ENCODE measurements around the gene TMUB1.

TMUB1 gene

GRCh38 chr7:151039850-151040548, 43.3 kb downstream of the TMUB1 start:
- H3K9ac ChIP-seq (ENCODE audit: low read length), result no peak overlapping the region
- H3K4me3 ChIP-seq (ENCODE audit: insufficient read depth, low read length, poor library complexity, severe bottlenecking), result no peak overlapping the region
- H2AFZ ChIP-seq (ENCODE audit: low read depth, low read length, severe bottlenecking), result no peak overlapping the region
- H4K20me1 ChIP-seq (ENCODE audit: low read depth, low read length), result no peaks in the 10 kb centered on the region
- no peak for TF ChIP-seq EZH2phosphoT487 (conservative IDR thresholded peaks at IDR 0.05; ENCODE audit: low read length)
- TF ChIP-seq, protein P1, sequence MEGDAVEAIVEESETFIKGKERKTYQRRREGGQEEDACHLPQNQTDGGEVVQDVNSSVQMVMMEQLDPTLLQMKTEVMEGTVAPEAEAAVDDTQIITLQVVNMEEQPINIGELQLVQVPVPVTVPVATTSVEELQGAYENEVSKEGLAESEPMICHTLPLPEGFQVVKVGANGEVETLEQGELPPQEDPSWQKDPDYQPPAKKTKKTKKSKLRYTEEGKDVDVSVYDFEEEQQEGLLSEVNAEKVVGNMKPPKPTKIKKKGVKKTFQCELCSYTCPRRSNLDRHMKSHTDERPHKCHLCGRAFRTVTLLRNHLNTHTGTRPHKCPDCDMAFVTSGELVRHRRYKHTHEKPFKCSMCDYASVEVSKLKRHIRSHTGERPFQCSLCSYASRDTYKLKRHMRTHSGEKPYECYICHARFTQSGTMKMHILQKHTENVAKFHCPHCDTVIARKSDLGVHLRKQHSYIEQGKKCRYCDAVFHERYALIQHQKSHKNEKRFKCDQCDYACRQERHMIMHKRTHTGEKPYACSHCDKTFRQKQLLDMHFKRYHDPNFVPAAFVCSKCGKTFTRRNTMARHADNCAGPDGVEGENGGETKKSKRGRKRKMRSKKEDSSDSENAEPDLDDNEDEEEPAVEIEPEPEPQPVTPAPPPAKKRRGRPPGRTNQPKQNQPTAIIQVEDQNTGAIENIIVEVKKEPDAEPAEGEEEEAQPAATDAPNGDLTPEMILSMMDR (IDR thresholded peaks at IDR 0.05; ENCODE audit: insufficient read depth, low read length, poor library complexity, severe bottlenecking), result no peak
- H3K4me2 ChIP-seq (ENCODE audit: low read depth, low read length, poor library complexity, severe bottlenecking), result no peak overlapping the region
- no peaks in the 10 kb centered on the region for H3K9me3 ChIP-seq (ENCODE audit: insufficient read depth, low read length)
- no peak overlapping the region for H3K27ac ChIP-seq (ENCODE audit: low read depth, low read length)
- H3K27me3 ChIP-seq (ENCODE audit: low read length), result no peaks in the 10 kb centered on the region
- no peaks in the 10 kb centered on the region for H3F3A ChIP-seq (ENCODE audit: insufficient read depth)
- H3K9me2 ChIP-seq (replicated peaks; ENCODE audit: insufficient read depth, low read length), result no peaks in the 10 kb centered on the region
- H3K79me2 ChIP-seq (ENCODE audit: insufficient read depth, low read length), result no peaks in the 10 kb centered on the region
- H3K36me3 ChIP-seq (ENCODE audit: low read length), result no peaks in the 10 kb centered on the region

- no peak for TF ChIP-seq EZH2phosphoT487 (conservative IDR thresholded peaks at IDR 0.05; ENCODE audit: low read length)
- TF ChIP-seq, protein P1 (IDR thresholded peaks at IDR 0.05; ENCODE audit: insufficient read depth, low read length, poor library complexity, severe bottlenecking), result no peak
- Histone ChIP-seq H3K79me2 (ENCODE audit: insufficient read depth, low read length) (no peaks in the 10 kb centered on the region), H3K9me3 (ENCODE audit: insufficient read depth, low read length) (no peaks in the 10 kb centered on the region), H3K27me3 (ENCODE audit: low read length) (no peaks in the 10 kb centered on the region), H3K36me3 (ENCODE audit: low read length) (no peaks in the 10 kb centered on the region), H4K20me1 (ENCODE audit: low read depth, low read length) (no peaks in the 10 kb centered on the region), H3K9ac (ENCODE audit: low read length) (no peak overlapping the region), H3K27ac (ENCODE audit: low read depth, low read length) (no peak overlapping the region), H3K4me2 (ENCODE audit: low read depth, low read length, poor library complexity, severe bottlenecking) (no peak overlapping the region), H3K4me3 (ENCODE audit: insufficient read depth, low read length, poor library complexity, severe bottlenecking) (no peak overlapping the region), H3K9me2 (replicated peaks; ENCODE audit: insufficient read depth, low read length) (no peaks in the 10 kb centered on the region), H2AFZ (ENCODE audit: low read depth, low read length, severe bottlenecking) (no peak overlapping the region), H3F3A (ENCODE audit: insufficient read depth) (no peaks in the 10 kb centered on the region)
Observed at GRCh38 chr7:151038951-151039849, 44.1 kb downstream of the TMUB1 start.

- Histone ChIP-seq H3F3A (ENCODE audit: insufficient read depth) (no peaks in the 10 kb centered on the region), H4K20me1 (ENCODE audit: low read depth, low read length) (no peaks in the 10 kb centered on the region), H3K9me3 (ENCODE audit: insufficient read depth, low read length) (no peaks in the 10 kb centered on the region), H3K9me2 (replicated peaks; ENCODE audit: insufficient read depth, low read length) (no peaks in the 10 kb centered on the region), H3K27me3 (ENCODE audit: low read length) (no peaks in the 10 kb centered on the region), H3K9ac (ENCODE audit: low read length) (no peak overlapping the region), H2AFZ (ENCODE audit: low read depth, low read length, severe bottlenecking) (no peak overlapping the region), H3K79me2 (ENCODE audit: insufficient read depth, low read length) (no peaks in the 10 kb centered on the region), H3K4me3 (ENCODE audit: insufficient read depth, low read length, poor library complexity, severe bottlenecking) (no peak overlapping the region), H3K27ac (ENCODE audit: low read depth, low read length) (no peak overlapping the region), H3K4me2 (ENCODE audit: low read depth, low read length, poor library complexity, severe bottlenecking) (no peak overlapping the region), H3K36me3 (ENCODE audit: low read length) (no peaks in the 10 kb centered on the region)
- no peak for TF ChIP-seq EZH2phosphoT487 (conservative IDR thresholded peaks at IDR 0.05; ENCODE audit: low read length)
- TF ChIP-seq, protein P1 (IDR thresholded peaks at IDR 0.05; ENCODE audit: insufficient read depth, low read length, poor library complexity, severe bottlenecking), result no peak
Observed at GRCh38 chr7:151035902-151036301, 47.4 kb downstream of the TMUB1 start.

Measured in SU-DHL-6 (cell line).